HL-60 (cell line): Measurements from ENCODE around the gene EIF2B2.

Source experiments
- DNase-seq, 2 experiments: peaks; one replicate each; pipeline ENCODE4 v3.0.0-alpha.2; 2010 to 2020; ENCODE audit warnings: low read depth in 1 of 2, low spot score in 1 of 2
- H3K27ac ChIP-seq: fragments of 250-450 bp; sonication (Bioruptor Pico); replicated peaks from 2 replicates; pipeline ENCODE4 v1.5.1; 2020; ENCODE audit warnings: mild to moderate bottlenecking, moderate library complexity
- H3K27me3 ChIP-seq: fragments of 250-450 bp; sonication (Bioruptor Pico); 2 replicates; pipeline ENCODE4 v1.5.1; 2021; ENCODE audit warnings: mild to moderate bottlenecking, moderate library complexity; ENCODE audit not compliant: insufficient read depth, poor library complexity, severe bottlenecking
- H3K4me3 ChIP-seq: replicated peaks from 2 replicates; pipeline ENCODE4 v1.5.1; 2011; ENCODE audit warnings: mild to moderate bottlenecking, control low read depth, low read length; ENCODE audit not compliant: insufficient read depth
- CTCF ChIP-seq: IDR thresholded peaks from one replicate; pipeline ENCODE4 v1.5.1; 2011; ENCODE audit warnings: low read length, control low read depth, inconsistent platforms; ENCODE audit not compliant: insufficient read depth
- GABPA ChIP-seq: IDR thresholded peaks from 2 replicates; pipeline ENCODE4 v1.6.1; 2012; ENCODE audit warnings: low read depth
- POLR2AphosphoS5 ChIP-seq: IDR thresholded peaks from 2 replicates; pipeline ENCODE4 v1.6.1; 2012; ENCODE audit warnings: low read depth
- REST ChIP-seq: IDR thresholded peaks from 2 replicates; pipeline ENCODE4 v1.6.1; 2012; ENCODE audit warnings: low read depth; ENCODE audit not compliant: insufficient replicate concordance
- SPI1 ChIP-seq: IDR thresholded peaks from 2 replicates; pipeline ENCODE4 v1.6.1; 2012; ENCODE audit warnings: low read depth, mild to moderate bottlenecking, borderline replicate concordance

The EIF2B2 gene

GRCh38 chr14:75053396-75054291 lies 50.9 kb downstream of the EIF2B2 start:
- no peak for DNase-seq
- Histone ChIP-seq H3K27me3 (no peaks in the 10 kb centered on the region), H3K4me3 (no peak overlapping the region), H3K27ac (no peak overlapping the region)
- TF ChIP-seq REST = no peak
- TF ChIP-seq GABPA = no peak
- TF ChIP-seq CTCF = no peak
- no peak for TF ChIP-seq SPI1
- no peak for TF ChIP-seq POLR2AphosphoS5

GRCh38 chr14:75054421-75054820 lies 51.7 kb downstream of the EIF2B2 start:
- Histone ChIP-seq H3K4me3 (no peak overlapping the region), H3K27me3 (no peaks in the 10 kb centered on the region), H3K27ac (no peak overlapping the region)
- TF ChIP-seq POLR2AphosphoS5 = no peak
- no peak for TF ChIP-seq REST
- no peak for TF ChIP-seq CTCF
- TF ChIP-seq SPI1 = no peak
- TF ChIP-seq GABPA = no peak
- no peak for DNase-seq

- no peak overlapping the region for H3K4me3 ChIP-seq
- TF ChIP-seq GABPA (no peak), SPI1 (no peak), POLR2AphosphoS5 (no peak), REST (no peak), CTCF (no peak)
- no peak overlapping the region for H3K27ac ChIP-seq
- H3K27me3 ChIP-seq = no peaks in the 10 kb centered on the region
- DNase-seq = no peak
Observed at GRCh38 chr14:75059642-75060041, 56.9 kb downstream of the EIF2B2 start.
